K562 (cell line): Measurements from ENCODE around the gene FAM50A. TPM values are rescaled to one million over a fixed set of nuclear protein-coding genes. Genes with fewer than 3 reads are reported as not detected.

Experiments
- ARID1B ChIP-seq: fragments of 450-650 bp; IDR thresholded peaks from 2 replicates; pipeline ENCODE4 v1.6.1; 2016; ENCODE audit warnings: antibody characterized with exemption, mild to moderate bottlenecking, inconsistent platforms
- ARID3A ChIP-seq: IDR thresholded peaks from 2 replicates; pipeline ENCODE4 v1.6.1; 2012; ENCODE audit warnings: low read depth, low read length, improper control_type of control experiment, borderline replicate concordance
- EP300 ChIP-seq: IDR thresholded peaks from 2 replicates; pipeline ENCODE4 v1.6.1; 2012; ENCODE audit warnings: low read length, improper control_type of control experiment
- FIP1L1 ChIP-seq: fragments of 200-400 bp; formaldehyde crosslinking; IDR thresholded peaks from 2 replicates; pipeline ENCODE4 v1.6.1; 2018; ENCODE audit warnings: mild to moderate bottlenecking, low read depth, low read length; ENCODE audit not compliant: poor library complexity, severe bottlenecking
- HLTF ChIP-seq: fragments of 450-650 bp; IDR thresholded peaks from 2 replicates; pipeline ENCODE4 v1.6.1; 2016
- NCOA2 ChIP-seq, 2 experiments: fragments of 450-650 bp; IDR thresholded peaks; 2 replicates each; pipeline ENCODE4 v1.6.1; 2018; ENCODE audit warnings: mild to moderate bottlenecking in 2 of 2, moderate library complexity in 1 of 2; ENCODE audit not compliant: partially characterized antibody in 2 of 2
- RAD21 ChIP-seq, 2 experiments: fragments of 250-450 bp in 1 of 2; fragments of 450-650 bp in 1 of 2; sonication (Bioruptor Pico) in 1 of 2; formaldehyde crosslinking in 1 of 2; IDR thresholded peaks in 1 of 2; conservative IDR thresholded peaks in 1 of 2; 2 replicates each; pipeline versions ENCODE4 v1.4.0 to v1.8.0; 2020 to 2022; ENCODE audit warnings: mild to moderate bottlenecking in 2 of 2, moderate library complexity in 1 of 2
- SIX5 ChIP-seq, 2 experiments: IDR thresholded peaks; 2 replicates each; pipeline ENCODE4 v1.6.1; 2011; ENCODE audit warnings: low read length in 2 of 2, borderline replicate concordance in 1 of 2, low read depth in 1 of 2, mild to moderate bottlenecking in 1 of 2, moderate library complexity in 1 of 2; ENCODE audit not compliant: insufficient read depth in 1 of 2
- ZNF175 ChIP-seq: fragments of 200-800 bp; sonication (Bioruptor generic); IDR thresholded peaks from 2 replicates; pipeline ENCODE4 v1.6.1; 2016; ENCODE audit warnings: low read depth, mild to moderate bottlenecking, missing genetic modification characterization, missing compliant biosample characterization
- ZNF212 ChIP-seq: fragments of 450-650 bp; formaldehyde crosslinking; IDR thresholded peaks from 2 replicates; pipeline ENCODE4 v1.4.0; 2020; ENCODE audit warnings: mild to moderate bottlenecking
- polyA plus RNA-seq, 8 experiments: library from polyadenylated mRNA; depleted of rRNA in 4 of 8; stranded (reverse) in 5 of 8; unstranded in 3 of 8; fragments of >200 nt; fragmentation: Nextera tagmentation in 2 of 8; fragmentation: Illumina TruSeq in 1 of 8; extraction: Ambion mirVana in 2 of 8; extraction: Trizol in 1 of 8; gene quantifications; 2 replicates each; pipeline versions ENCODE4 v1.2.1 to v1.2.3, GENCODE V29; 2011 to 2014; ENCODE audit warnings: inconsistent platforms in 1 of 8, missing spikeins in 1 of 8
- total RNA-seq, 7 experiments: library from RNA; depleted of rRNA in 6 of 7; stranded (reverse); fragments of >200 nt in 6 of 7; fragmentation: Illumina TruSeq in 2 of 7; extraction: Trizol in 2 of 7; gene quantifications; 2 replicates each; pipeline versions ENCODE4 v1.2.1 to v1.2.3, GENCODE V29; 2011 to 2021; ENCODE audit warnings: low replicate concordance in 1 of 7
- TF ChIP-seq, protein P1 (sequence below), 2 experiments: fragments of 450-650 bp; IDR thresholded peaks; 2 replicates each; pipeline ENCODE4 v1.6.1; 2018; ENCODE audit warnings: mild to moderate bottlenecking in 2 of 2, low read depth in 1 of 2; ENCODE audit not compliant: partially characterized antibody in 2 of 2
- TF ChIP-seq, protein P2 (sequence below), 2 experiments: IDR thresholded peaks; 2 replicates each; pipeline ENCODE4 v1.6.1; 2012; ENCODE audit warnings: improper control_type of control experiment in 2 of 2, low read depth in 2 of 2, low read length in 2 of 2, borderline replicate concordance in 1 of 2

Gene FAM50A
- total and polyA plus RNA-seq, 9 of the 15 experiments (the other 6 are each of a cell fraction or from before 2014, with no cell fraction given), result 4.4 to 114 (median 67.3) TPM

GRCh38 chrX:154428176-154429171 lies 15.5 kb upstream of the FAM50A start, which contains the start of gene ATP6AP1 (continued):
- TF ChIP-seq, protein P1, sequence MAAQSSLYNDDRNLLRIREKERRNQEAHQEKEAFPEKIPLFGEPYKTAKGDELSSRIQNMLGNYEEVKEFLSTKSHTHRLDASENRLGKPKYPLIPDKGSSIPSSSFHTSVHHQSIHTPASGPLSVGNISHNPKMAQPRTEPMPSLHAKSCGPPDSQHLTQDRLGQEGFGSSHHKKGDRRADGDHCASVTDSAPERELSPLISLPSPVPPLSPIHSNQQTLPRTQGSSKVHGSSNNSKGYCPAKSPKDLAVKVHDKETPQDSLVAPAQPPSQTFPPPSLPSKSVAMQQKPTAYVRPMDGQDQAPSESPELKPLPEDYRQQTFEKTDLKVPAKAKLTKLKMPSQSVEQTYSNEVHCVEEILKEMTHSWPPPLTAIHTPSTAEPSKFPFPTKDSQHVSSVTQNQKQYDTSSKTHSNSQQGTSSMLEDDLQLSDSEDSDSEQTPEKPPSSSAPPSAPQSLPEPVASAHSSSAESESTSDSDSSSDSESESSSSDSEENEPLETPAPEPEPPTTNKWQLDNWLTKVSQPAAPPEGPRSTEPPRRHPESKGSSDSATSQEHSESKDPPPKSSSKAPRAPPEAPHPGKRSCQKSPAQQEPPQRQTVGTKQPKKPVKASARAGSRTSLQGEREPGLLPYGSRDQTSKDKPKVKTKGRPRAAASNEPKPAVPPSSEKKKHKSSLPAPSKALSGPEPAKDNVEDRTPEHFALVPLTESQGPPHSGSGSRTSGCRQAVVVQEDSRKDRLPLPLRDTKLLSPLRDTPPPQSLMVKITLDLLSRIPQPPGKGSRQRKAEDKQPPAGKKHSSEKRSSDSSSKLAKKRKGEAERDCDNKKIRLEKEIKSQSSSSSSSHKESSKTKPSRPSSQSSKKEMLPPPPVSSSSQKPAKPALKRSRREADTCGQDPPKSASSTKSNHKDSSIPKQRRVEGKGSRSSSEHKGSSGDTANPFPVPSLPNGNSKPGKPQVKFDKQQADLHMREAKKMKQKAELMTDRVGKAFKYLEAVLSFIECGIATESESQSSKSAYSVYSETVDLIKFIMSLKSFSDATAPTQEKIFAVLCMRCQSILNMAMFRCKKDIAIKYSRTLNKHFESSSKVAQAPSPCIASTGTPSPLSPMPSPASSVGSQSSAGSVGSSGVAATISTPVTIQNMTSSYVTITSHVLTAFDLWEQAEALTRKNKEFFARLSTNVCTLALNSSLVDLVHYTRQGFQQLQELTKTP (IDR thresholded peaks at IDR 0.05; ENCODE audit: low read depth in 1 of 2, partially characterized antibody in 2 of 2), result no peak
- TF ChIP-seq, protein P2, sequence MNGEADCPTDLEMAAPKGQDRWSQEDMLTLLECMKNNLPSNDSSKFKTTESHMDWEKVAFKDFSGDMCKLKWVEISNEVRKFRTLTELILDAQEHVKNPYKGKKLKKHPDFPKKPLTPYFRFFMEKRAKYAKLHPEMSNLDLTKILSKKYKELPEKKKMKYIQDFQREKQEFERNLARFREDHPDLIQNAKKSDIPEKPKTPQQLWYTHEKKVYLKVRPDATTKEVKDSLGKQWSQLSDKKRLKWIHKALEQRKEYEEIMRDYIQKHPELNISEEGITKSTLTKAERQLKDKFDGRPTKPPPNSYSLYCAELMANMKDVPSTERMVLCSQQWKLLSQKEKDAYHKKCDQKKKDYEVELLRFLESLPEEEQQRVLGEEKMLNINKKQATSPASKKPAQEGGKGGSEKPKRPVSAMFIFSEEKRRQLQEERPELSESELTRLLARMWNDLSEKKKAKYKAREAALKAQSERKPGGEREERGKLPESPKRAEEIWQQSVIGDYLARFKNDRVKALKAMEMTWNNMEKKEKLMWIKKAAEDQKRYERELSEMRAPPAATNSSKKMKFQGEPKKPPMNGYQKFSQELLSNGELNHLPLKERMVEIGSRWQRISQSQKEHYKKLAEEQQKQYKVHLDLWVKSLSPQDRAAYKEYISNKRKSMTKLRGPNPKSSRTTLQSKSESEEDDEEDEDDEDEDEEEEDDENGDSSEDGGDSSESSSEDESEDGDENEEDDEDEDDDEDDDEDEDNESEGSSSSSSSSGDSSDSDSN (IDR thresholded peaks at IDR 0.05; ENCODE audit: borderline replicate concordance in 1 of 2, low read depth in 2 of 2, low read length in 2 of 2), result no peak
- TF ChIP-seq ZNF175 (no peak), SIX5 (IDR thresholded peaks at IDR 0.05; ENCODE audit: borderline replicate concordance in 1 of 2, insufficient read depth in 1 of 2, low read depth in 1 of 2, low read length in 2 of 2) (no peak), ARID1B (no peak), FIP1L1 (no peak), ZNF212 (CRISPR knock-in tag) (no peak), EP300 (no peak), ARID3A (no peak), RAD21 (CRISPR knock-in tag; conservative IDR thresholded peaks at IDR 0.05 in 1 of 2, IDR thresholded peaks at IDR 0.05 in 1 of 2) (0 out of 4 replicates have a peak, but pooled peaks of 1 of the 2 experiments have one; percentile 7), NCOA2 (IDR thresholded peaks at IDR 0.05; ENCODE audit: partially characterized antibody in 2 of 2) (no peak), HLTF (peak; percentile 42; the same call in 1 of the 2 replicates)
